Stimulated activated CD4-positive, alpha-beta T cell treated with anti-CD3 and anti-CD28 coated beads, Interleukin-4, amount 100 ng/mL, for 48 hours (primary cell): ENCODE data around the gene TTC24.
"Not testable (repeated sequence)": the region's sequence is repeated elsewhere in the genome, so short reads cannot be mapped to it uniquely, and the experiment has no call there.

Experiments used
- DNase-seq, 2 donors: peaks; one replicate each; pipeline ENCODE4 v3.0.0-alpha.2; 2020; ENCODE audit warnings: low read depth in 2 of 2

The TTC24 gene

DNA sequence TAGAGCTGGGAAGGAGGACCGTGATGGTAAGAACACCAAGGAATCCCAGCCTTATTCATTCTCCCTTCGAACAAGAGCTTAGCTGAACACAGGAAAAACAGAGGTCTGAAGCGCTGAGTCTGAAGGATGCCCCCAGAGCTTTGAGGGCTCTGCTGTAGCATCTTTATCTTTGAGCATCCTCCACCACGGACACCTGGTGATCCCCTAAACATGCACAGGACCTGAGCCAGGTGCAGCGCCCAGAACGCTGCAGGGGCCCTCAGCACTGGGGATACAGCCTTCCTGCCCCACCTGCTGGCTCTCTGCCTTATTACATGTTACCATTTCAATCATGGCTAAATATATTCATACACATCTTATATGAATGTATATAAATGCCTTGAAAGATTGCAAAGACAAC lies 29.5 kb downstream of the TTC24 start:
- DNase-seq, result peak; percentile 45 to 54

DNA sequence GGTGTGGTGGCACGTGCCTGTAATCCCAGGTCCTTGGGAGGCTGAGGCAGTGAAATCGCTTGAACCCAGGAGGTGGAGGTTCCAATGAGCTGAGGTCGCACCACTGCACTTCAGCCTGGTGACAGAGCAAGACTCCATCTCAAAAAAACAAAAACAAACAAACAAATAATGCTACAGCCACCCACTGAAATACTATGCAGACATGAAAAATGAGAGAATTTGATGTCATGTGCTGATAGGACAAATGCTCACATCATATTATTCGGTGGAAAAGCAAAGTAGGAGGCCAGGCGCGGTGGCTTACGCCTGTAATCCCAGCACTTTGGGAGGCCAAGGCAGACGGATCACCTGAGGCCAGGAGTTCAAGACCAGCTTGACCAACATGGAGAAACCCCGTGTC lies 30.5 kb downstream of the TTC24 start:
- DNase-seq, result not testable (repeated sequence)

DNA sequence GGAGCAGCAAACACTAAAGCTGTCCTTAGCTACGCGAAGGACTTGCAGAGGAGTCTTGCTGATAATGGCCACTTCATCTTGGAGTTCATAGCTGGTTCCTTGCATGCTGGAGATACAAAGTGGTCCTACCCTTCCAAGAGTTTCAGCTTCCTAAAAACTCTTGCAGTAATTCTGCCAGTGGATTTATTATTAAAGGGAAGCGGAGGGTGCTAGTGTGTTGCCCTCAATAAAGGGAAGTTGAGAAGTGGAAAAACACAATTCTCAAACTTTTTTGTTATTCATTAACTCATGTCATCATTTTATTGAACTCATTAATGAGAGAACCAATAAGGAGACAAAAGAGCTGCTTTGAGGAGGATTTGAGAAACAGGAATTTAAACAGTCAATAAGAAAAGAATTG lies 33.1 kb downstream of the TTC24 start:
- DNase-seq, result no peak

- no peak for DNase-seq
Measured at GRCh38 chr1:156615946-156616345, 36.4 kb downstream of the TTC24 start.

GRCh38 chr1:156616463-156616862 lies 36.9 kb downstream of the TTC24 start:
- DNase-seq, result no peak

GRCh38 chr1:156618853-156619581 lies 39.5 kb downstream of the TTC24 start, which contains the start of gene HAPLN2:
Gene HAPLN2 (plus strand): TSS chr1:156619415. CDS start chr1:156623491, 4,076 bp downstream.
- DNase-seq, result no peak

GRCh38 chr1:156619582-156619955 lies 40.0 kb downstream of the TTC24 start:
- no peak for DNase-seq

DNA sequence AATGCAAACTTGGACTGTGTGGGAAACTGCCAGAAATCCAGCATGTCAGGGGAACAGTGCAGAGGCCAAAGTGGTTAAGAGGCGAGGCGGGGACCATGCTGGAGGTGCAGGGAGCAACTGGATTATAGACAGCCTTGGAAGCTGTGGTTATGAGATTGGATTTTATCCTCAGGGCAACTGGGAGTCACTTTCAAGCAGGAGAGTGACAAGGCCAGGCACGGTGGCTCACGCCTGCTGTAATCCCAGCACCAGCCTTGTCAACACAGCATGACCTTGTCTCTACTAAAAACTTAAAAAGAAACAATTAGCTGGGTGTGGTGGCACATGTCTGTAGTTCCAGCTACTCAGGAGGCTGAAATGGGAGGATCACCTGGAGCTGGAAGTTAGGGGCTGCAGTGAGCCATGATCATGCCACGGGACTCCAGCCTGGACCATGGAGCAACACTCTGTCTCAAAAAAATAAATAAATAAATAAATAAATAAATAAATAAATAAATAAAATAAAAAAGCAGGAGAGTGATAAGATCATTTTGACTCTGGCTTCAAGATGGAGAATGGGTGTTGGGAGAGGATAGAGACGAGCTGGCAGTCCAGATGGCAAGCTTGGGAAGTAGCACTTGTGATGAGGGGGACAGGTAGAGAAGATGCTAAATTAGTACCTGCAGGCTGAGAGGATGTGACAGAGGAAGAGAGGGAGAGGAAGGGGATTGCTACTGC lies 43.2 kb downstream of the TTC24 start:
- no peak for DNase-seq

- peak in 1 of 2 donors; percentile 33 for DNase-seq
Measured at GRCh38 chr1:156623946-156624813, 44.7 kb downstream of the TTC24 start.

DNA sequence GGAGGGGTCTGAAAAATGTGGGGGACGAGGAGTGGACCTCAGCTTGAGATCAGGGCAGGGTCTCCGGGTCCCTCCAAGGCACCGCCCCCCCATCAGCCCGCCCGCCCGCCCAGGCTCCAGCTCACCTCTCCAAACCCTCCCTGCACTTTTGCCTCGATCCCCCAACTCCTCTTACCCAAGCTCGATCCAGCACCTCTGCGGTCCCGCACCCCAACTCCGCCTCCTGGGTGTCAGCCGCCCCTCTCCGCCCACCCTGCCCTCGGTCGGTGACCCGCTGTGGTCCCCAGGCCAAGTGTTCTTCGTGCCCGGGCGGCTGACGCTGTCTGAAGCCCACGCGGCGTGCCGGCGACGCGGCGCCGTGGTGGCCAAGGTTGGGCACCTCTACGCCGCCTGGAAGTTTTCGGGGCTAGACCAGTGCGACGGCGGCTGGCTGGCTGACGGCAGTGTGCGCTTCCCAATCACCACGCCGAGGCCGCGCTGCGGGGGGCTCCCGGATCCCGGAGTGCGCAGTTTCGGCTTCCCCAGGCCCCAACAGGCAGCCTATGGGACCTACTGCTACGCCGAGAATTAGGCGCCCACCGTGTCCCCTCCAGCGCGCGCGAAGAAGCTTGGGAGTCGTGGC lies 45.4 kb downstream of the TTC24 start:
- DNase-seq, result no peak

GRCh38 chr1:156625436-156626078 lies 46.0 kb downstream of the TTC24 start:
- peak; percentile 52 to 62 for DNase-seq

- no peak for DNase-seq
Measured at GRCh38 chr1:156626079-156626438, 46.5 kb downstream of the TTC24 start.

DNA sequence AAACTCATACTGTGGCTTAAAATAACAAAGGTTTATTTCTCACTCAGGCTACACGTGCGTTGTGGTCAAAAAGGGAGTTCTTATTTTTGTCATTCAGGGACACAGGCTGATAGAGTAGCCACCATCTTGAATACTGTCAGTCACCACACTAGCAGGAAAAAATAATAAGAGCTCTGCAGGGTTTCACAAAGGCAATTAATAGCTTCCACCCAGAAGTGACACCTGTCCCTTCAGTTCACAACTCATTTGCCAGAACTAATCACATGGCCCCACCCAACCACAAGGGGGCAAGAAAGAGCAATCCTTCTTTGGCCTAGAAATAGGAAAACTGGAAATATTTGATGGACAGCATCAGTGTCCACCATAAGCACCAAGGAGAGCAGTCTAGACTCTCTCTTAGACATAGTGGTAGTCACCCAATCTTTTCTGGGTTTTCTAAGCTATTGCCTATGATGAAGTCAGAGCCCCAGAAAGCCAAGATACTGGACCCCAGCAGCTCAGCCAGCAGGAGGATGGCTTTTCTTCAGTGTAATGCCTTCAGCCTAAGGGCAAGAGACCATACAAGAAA lies 47.9 kb downstream of the TTC24 start:
- no peak for DNase-seq

DNA sequence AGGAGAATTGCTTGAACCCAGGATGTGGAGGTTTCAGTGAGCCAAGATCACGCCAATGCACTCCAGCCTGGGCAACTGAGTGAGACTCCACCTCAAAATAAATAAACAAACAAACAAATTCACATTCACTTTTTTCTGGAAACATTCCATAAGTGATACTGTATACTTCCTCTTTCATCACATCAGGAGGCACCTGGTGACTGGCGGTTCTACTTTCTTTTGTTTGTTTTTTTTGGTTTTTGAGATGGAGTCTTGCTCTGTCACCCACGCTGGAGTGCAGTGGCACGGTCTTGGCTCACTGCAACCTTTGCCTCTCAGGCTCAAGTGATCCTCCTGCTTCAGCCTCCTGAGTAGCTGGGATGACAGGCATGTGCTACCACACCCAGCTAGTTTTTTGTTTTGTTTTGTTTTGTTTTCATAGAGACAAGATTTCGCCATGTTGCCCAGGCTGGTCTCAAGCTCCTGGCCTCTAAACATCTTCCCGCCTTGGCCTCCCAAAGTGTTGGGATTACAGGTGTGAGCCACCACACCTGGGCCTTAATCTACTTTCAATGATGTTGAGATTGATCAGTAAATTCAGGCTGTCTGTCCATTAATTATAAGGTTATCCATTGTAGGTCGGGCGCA lies 50.4 kb downstream of the TTC24 start:
- DNase-seq, result no peak

GRCh38 chr1:156631152-156631551 lies 51.6 kb downstream of the TTC24 start:
- not testable (repeated sequence) for DNase-seq

DNA sequence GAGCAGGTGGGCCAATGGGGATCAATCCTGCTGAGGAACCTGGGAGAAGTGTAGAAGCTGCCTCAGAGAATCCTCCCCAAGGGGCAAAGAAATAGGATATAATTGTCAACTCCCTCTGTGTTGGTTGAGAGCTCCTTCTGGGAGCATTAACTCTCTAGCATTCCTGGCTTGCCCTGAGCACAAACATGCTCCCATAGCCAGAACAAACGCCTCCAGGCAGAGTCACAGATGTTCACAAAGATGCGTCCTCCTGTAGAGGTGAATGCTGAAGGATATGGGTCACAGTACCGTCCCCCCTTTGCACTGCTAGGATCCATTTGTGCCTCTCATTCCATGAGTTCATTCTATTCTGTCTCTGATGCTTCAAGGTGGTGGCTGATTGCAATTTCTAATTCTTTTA lies 52.8 kb downstream of the TTC24 start:
- no peak for DNase-seq
